WTC11 (cell line): ENCODE data around the gene PROC. TPM values are rescaled to one million over a fixed set of nuclear protein-coding genes. Genes with fewer than 3 reads are reported as not detected.
A peak's percentile ranks its signal among the peaks of the same experiment; 100 is the strongest.

Experiments used
- ATAC-seq: fragments of 200-7000 bp; cut with Tn5 transposase; 2 replicates; pipeline ENCODE4 v1.10.0; 2021; ENCODE audit warnings: mild to moderate bottlenecking, moderate library complexity
- CTCF ChIA-PET: fragments of 300-600 bp; sonication (Branson Sonifier 250); formaldehyde crosslinking; loops from one replicate; lab custom pipeline; 2021; ENCODE audit warnings: antibody characterized with exemption; lab: Charles Lee
- POLR2A ChIA-PET: fragments of 350-600 bp; sonication (Branson Sonifier 250); formaldehyde crosslinking; loops from one replicate; lab custom pipeline; 2021; ENCODE audit warnings: antibody characterized with exemption; lab: Charles Lee
- DNase-seq: peaks from one replicate; pipeline ENCODE4 v3.0.0; 2021; ENCODE audit warnings: low spot score
- H3K27ac Mint-ChIP-seq: 2 replicates; pipeline ENCODE4 v1.8.0; 2021; ENCODE audit warnings: mixed read lengths
- H3K27me3 Mint-ChIP-seq: 2 replicates; pipeline ENCODE4 v1.8.0; 2021; ENCODE audit warnings: low read depth, mild to moderate bottlenecking, moderate library complexity, mixed read lengths
- H3K36me3 Mint-ChIP-seq: 2 replicates; pipeline ENCODE4 v1.8.0; 2021; ENCODE audit warnings: mixed read lengths
- H3K4me1 Mint-ChIP-seq: 2 replicates; pipeline ENCODE4 v1.8.0; 2022; ENCODE audit warnings: mixed read lengths
- H3K4me3 Mint-ChIP-seq: 2 replicates; pipeline ENCODE4 v1.8.0; 2021; ENCODE audit warnings: mild to moderate bottlenecking, moderate library complexity, mixed read lengths
- H3K9me3 Mint-ChIP-seq: 2 replicates; pipeline ENCODE4 v1.8.0; 2021; ENCODE audit warnings: mixed read lengths
- AR ChIP-seq: fragments of 250-450 bp; sonication (Bioruptor Pico); IDR thresholded peaks from 2 replicates; pipeline ENCODE4 v1.9.0; 2021; ENCODE audit warnings: mild to moderate bottlenecking
- ATF3 ChIP-seq: sonication (generic); formaldehyde crosslinking; conservative IDR thresholded peaks from 2 replicates; pipeline ENCODE4 v1.8.1; 2022; ENCODE audit warnings: mild to moderate bottlenecking, missing genetic modification reagents
- ATF6 ChIP-seq: sonication (generic); formaldehyde crosslinking; IDR thresholded peaks from 2 replicates; pipeline ENCODE4 v1.8.1; 2023; ENCODE audit warnings: mild to moderate bottlenecking, missing genetic modification reagents
- CTCF ChIP-seq: fragments of 200-600 bp; IDR thresholded peaks from 2 replicates; pipeline ENCODE4 v1.8.0; 2022; ENCODE audit warnings: antibody characterized with exemption
- FOXJ3 ChIP-seq: sonication (generic); formaldehyde crosslinking; IDR thresholded peaks from 2 replicates; pipeline ENCODE4 v1.9.0; 2021; ENCODE audit warnings: missing genetic modification reagents, mild to moderate bottlenecking, borderline replicate concordance
- HMGA2 ChIP-seq: fragments of 250-450 bp; sonication (Bioruptor Pico); IDR thresholded peaks from 2 replicates; pipeline ENCODE4 v1.4.0; 2021; ENCODE audit warnings: mild to moderate bottlenecking, moderate library complexity
- MYBL2 ChIP-seq: sonication (generic); formaldehyde crosslinking; IDR thresholded peaks from 2 replicates; pipeline ENCODE4 v1.8.1; 2023; ENCODE audit warnings: mild to moderate bottlenecking, moderate library complexity, missing genetic modification reagents
- NFYB ChIP-seq: sonication (generic); formaldehyde crosslinking; conservative IDR thresholded peaks from 2 replicates; pipeline ENCODE4 v1.8.0; 2022; ENCODE audit warnings: low read depth, missing genetic modification reagents
- NR1H2 ChIP-seq: sonication (generic); formaldehyde crosslinking; IDR thresholded peaks from 2 replicates; pipeline ENCODE4 v1.9.0; 2021; ENCODE audit warnings: mild to moderate bottlenecking, moderate library complexity, missing genetic modification reagents
- ZNF263 ChIP-seq: sonication (generic); formaldehyde crosslinking; IDR thresholded peaks from 2 replicates; pipeline ENCODE4 v1.8.1; 2022; ENCODE audit warnings: low read depth, mild to moderate bottlenecking, moderate library complexity, missing genetic modification reagents
- ZNF317 ChIP-seq: sonication (generic); formaldehyde crosslinking; IDR thresholded peaks from 2 replicates; pipeline ENCODE4 v1.8.1; 2023; ENCODE audit warnings: low read depth, mild to moderate bottlenecking, moderate library complexity, missing genetic modification reagents, borderline replicate concordance
- ZNF396 ChIP-seq: fragments of 250-450 bp; sonication (Bioruptor Pico); IDR thresholded peaks from 2 replicates; pipeline ENCODE4 v1.8.0; 2021; ENCODE audit warnings: mild to moderate bottlenecking, moderate library complexity, borderline replicate concordance
- total RNA-seq: library from RNA; stranded (reverse); gene quantifications from 3 replicates; pipeline ENCODE4 v1.2.3, GENCODE V29; 2021

Gene PROC
- total RNA-seq, 1 experiment from 2014 or later: 0.59 TPM

GRCh38 chr2:127421116-127421800 lies 3.0 kb downstream of the PROC start:
- DNase-seq (no peak), ATAC-seq (no peak)
- Mint-ChIP-seq H3K4me1 (peaks cover 25% of the 10 kb centered on the region), H3K4me3 (no peak overlapping the region; the same call in 1 of the 2 replicates), H3K27ac (no peak overlapping the region), H3K9me3 (no peaks in the 10 kb centered on the region), H3K36me3 (no peaks in the 10 kb centered on the region), H3K27me3 (peaks cover 69% of the 10 kb centered on the region)
- TF ChIP-seq ZNF317 (CRISPR knock-in tag) (no peak), ATF3 (CRISPR knock-in tag) (no peak), ZNF396 (CRISPR knock-in tag) (no peak), ATF6 (CRISPR knock-in tag) (no peak), HMGA2 (CRISPR knock-in tag) (no peak), MYBL2 (CRISPR knock-in tag) (no peak), ZNF263 (CRISPR knock-in tag) (no peak), NFYB (CRISPR knock-in tag) (no peak), AR (CRISPR knock-in tag) (no peak), NR1H2 (no peak)
- ChIA-PET CTCF (interaction anchor here (0.6 to 2.7 kb wide), 2 partner anchors 32 to 58 kb away, joined by 3 to 7 read pairs; no protein-coding TSS in a partner anchor), POLR2A (interaction anchor here (0.6 kb wide), 1 partner anchor 97 kb away, joined by 3 read pairs; no protein-coding TSS in a partner anchor)

- peaks cover 19% of the 10 kb centered on the region for H3K4me1 Mint-ChIP-seq
- H3K27me3 Mint-ChIP-seq: peaks cover 62% of the 10 kb centered on the region
- ATAC-seq (no peak), DNase-seq (no peak)
- H3K27ac Mint-ChIP-seq: no peak overlapping the region
- CTCF ChIA-PET: interaction anchor here (0.6 to 2.7 kb wide), 10 partner anchors 14 to 225 kb away, joined by 3 to 9 read pairs (median 6); no protein-coding TSS in a partner anchor
- H3K9me3 Mint-ChIP-seq: no peaks in the 10 kb centered on the region
- H3K36me3 Mint-ChIP-seq: no peaks in the 10 kb centered on the region
- peak overlapping the region; percentile 65 for H3K4me3 Mint-ChIP-seq
- POLR2A ChIA-PET: interaction anchor here (0.6 to 0.9 kb wide), 3 partner anchors 10 to 96 kb away, joined by 3 to 6 read pairs (median 3); no protein-coding TSS in a partner anchor
- no peak for TF ChIP-seq CTCF
- no peak for TF ChIP-seq FOXJ3 (CRISPR knock-in tag)
Measured at GRCh38 chr2:127421871-127422558, 3.8 kb downstream of the PROC start.
